ENCODE measurements around the gene ATG101. TPM values are rescaled to one million over a fixed set of nuclear protein-coding genes. Genes with fewer than 3 reads are reported as not detected.

ATG101 gene
- total and polyA plus RNA-seq, 2 of the 13 experiments (the other 11 are each of a cell fraction or from before 2014, with no cell fraction given): 58.2 to 67.7 TPM

DNA sequence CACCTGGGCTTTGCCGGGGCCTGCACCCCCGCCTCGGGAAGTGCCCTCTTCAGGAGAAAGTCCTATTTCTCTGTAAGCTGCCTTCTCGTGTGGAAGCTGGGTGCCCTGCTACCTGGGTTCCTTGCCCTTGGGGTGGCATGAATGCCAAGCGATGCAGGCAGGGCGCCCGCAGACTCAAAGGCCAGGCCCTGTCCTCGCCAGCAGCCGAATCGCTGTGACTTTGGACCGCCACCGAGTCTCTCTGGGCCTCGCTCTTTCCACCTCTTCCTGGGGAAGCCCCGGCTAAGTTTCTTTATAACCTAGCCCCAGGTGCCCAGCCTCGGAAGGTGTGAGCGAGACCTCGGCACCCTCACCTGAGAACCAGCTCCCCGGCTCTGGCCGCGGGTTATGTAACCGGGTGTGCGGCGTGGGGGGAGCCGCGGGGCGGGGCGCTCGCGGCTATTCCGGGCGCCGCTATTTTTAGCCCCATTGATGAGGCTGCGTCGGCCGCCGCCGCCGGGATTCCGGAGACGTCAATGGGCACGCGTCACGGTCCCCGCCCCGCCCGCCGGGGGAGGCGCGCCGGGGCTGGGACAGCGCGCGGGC, 33.1 kb upstream of the ATG101 start (continued):
- TF ChIP-seq ZNF557 (CRISPR knock-in tag; IDR thresholded peaks at IDR 0.05): no peak
- TF ChIP-seq, protein P1, sequence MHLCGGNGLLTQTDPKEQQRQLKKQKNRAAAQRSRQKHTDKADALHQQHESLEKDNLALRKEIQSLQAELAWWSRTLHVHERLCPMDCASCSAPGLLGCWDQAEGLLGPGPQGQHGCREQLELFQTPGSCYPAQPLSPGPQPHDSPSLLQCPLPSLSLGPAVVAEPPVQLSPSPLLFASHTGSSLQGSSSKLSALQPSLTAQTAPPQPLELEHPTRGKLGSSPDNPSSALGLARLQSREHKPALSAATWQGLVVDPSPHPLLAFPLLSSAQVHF (CRISPR knock-in tag; IDR thresholded peaks at IDR 0.05): no peak
- 0 out of 2 replicates have a peak, but pooled peaks have one; percentile 49 for TF ChIP-seq ZNF776 (CRISPR knock-in tag; IDR thresholded peaks at IDR 0.05)
- peak; percentile 40; the same call in 1 of the 2 replicates for TF ChIP-seq RXRB (CRISPR knock-in tag; IDR thresholded peaks at IDR 0.05; ENCODE audit: borderline replicate concordance)
- TF ChIP-seq FIP1L1 (IDR thresholded peaks at IDR 0.05; ENCODE audit: borderline replicate concordance, insufficient read depth, low read depth, low read length): no peak
- TF ChIP-seq MYC (CRISPR knock-in tag; IDR thresholded peaks at IDR 0.05; ENCODE audit: borderline replicate concordance): peak; percentile 37; the same call in 1 of the 2 replicates
- TF ChIP-seq ZNF629 (CRISPR knock-in tag; conservative IDR thresholded peaks at IDR 0.05): no peak
- no peak for TF ChIP-seq SCMH1 (CRISPR knock-in tag; IDR thresholded peaks at IDR 0.05; ENCODE audit: borderline replicate concordance)
- no peak for TF ChIP-seq MTA3 (CRISPR knock-in tag; IDR thresholded peaks at IDR 0.05)
- TF ChIP-seq ZBTB8A (CRISPR knock-in tag; IDR thresholded peaks at IDR 0.05; ENCODE audit: borderline replicate concordance, low read depth): no peak
- no peak for TF ChIP-seq GRHL1 (CRISPR knock-in tag; conservative IDR thresholded peaks at IDR 0.05)
- no peak for TF ChIP-seq ZNF761 (CRISPR knock-in tag; conservative IDR thresholded peaks at IDR 0.05)
- peak; percentile 77; the same call in 1 of the 2 replicates for TF ChIP-seq HNRNPL (IDR thresholded peaks at IDR 0.05; ENCODE audit: low read depth, low read length)
- TF ChIP-seq MEIS2 (CRISPR knock-in tag; IDR thresholded peaks at IDR 0.05): no peak
- TF ChIP-seq ZNF329 (CRISPR knock-in tag; IDR thresholded peaks at IDR 0.05; ENCODE audit: low read depth): no peak
- TF ChIP-seq ZNF263 (CRISPR knock-in tag; IDR thresholded peaks at IDR 0.05): no peak
- no peak for TF ChIP-seq ZKSCAN8 (CRISPR knock-in tag; IDR thresholded peaks at IDR 0.05; ENCODE audit: borderline replicate concordance)
- TF ChIP-seq ZNF577 (CRISPR knock-in tag; IDR thresholded peaks at IDR 0.05; ENCODE audit: borderline replicate concordance, low read depth): no peak
- TF ChIP-seq FOXC1 (CRISPR knock-in tag; IDR thresholded peaks at IDR 0.05; ENCODE audit: borderline replicate concordance): no peak
- TF ChIP-seq TCF12 (IDR thresholded peaks at IDR 0.05): no peak
- TF ChIP-seq TCF12 (CRISPR knock-in tag; IDR thresholded peaks at IDR 0.05): peak; percentile 54; the same call in 1 of the 2 replicates
- peak; percentile 60; the same call in 1 of the 2 replicates for TF ChIP-seq ARID4A (CRISPR knock-in tag; IDR thresholded peaks at IDR 0.05; ENCODE audit: borderline replicate concordance)
- no peak for TF ChIP-seq PCBP1 (IDR thresholded peaks at IDR 0.05; ENCODE audit: borderline replicate concordance, low read depth, low read length)
- no peak for TF ChIP-seq EZH2 (conservative IDR thresholded peaks at IDR 0.05; ENCODE audit: low read depth, low read length)

All from HepG2 (cell line).